ENCODE results near the gene WDR87. TPM values are rescaled to one million over a fixed set of nuclear protein-coding genes. Genes with fewer than 3 reads are reported as not detected.

Gene WDR87
- total RNA-seq, 1 donor from 2014 or later, result not detected

DNA sequence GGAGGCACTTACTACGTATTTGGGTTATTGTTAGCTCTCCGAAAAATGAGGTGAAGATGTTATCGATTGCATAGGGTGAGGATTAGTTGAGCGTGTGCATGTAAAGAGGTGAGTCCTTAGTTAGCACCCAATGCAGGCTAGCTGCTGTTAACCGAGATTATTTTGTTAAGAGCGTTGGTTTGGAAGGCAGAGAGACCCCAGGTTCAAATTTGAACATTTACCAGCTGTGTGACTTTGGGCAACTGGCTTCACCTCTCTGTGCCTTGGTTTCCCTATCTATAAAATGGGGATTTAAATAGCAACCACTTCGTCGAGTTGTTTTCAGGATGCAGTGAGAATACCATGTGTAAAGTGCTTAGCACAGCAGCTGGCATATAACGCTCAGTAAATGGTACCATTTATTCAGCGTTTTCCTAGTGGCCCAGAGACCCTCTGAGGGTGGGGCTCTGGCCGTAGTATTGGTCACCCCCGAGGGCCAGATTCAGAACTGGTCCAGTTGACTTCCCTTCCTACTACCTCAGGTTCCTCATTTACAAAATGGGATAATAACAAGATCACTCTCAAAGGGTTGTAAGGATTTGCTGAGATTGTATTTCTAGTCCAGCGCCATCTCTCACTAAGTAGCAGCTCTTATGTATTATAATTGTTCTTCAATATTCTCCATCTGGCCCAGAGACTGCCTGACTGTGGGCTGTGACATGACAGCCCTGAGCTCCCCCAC lies 1.5 kb upstream of the WDR87 start:
- H3K36me3 ChIP-seq, result no peaks in the 10 kb centered on the region
- peaks cover 16% of the 10 kb centered on the region for H3K4me1 ChIP-seq
- intact Hi-C loops (cut with DNase I), result no loop called here
- H3K27me3 ChIP-seq (ENCODE audit: low read depth), result no peaks in the 10 kb centered on the region
- DNase-seq (no peak), ATAC-seq (no peak)
- peak overlapping the region; percentile 96 for H3K4me3 ChIP-seq
- TF ChIP-seq, protein P1, sequence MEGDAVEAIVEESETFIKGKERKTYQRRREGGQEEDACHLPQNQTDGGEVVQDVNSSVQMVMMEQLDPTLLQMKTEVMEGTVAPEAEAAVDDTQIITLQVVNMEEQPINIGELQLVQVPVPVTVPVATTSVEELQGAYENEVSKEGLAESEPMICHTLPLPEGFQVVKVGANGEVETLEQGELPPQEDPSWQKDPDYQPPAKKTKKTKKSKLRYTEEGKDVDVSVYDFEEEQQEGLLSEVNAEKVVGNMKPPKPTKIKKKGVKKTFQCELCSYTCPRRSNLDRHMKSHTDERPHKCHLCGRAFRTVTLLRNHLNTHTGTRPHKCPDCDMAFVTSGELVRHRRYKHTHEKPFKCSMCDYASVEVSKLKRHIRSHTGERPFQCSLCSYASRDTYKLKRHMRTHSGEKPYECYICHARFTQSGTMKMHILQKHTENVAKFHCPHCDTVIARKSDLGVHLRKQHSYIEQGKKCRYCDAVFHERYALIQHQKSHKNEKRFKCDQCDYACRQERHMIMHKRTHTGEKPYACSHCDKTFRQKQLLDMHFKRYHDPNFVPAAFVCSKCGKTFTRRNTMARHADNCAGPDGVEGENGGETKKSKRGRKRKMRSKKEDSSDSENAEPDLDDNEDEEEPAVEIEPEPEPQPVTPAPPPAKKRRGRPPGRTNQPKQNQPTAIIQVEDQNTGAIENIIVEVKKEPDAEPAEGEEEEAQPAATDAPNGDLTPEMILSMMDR (IDR thresholded peaks at IDR 0.05), result no peak
- H3K27ac ChIP-seq, result peak overlapping the region; percentile 80
- H3K9me3 ChIP-seq, result no peaks in the 10 kb centered on the region

- intact Hi-C loops (cut with DNase I), result no loop called here
Observed at GRCh38 chr19:37906869-37907734, 708 bp upstream of the WDR87 start, which contains the start of gene SIPA1L3. Gene SIPA1L3, plus strand, starts transcription at chr19:37907208. Its CDS starts 174,358 bp downstream, at chr19:38081566.

GRCh38 chr19:37903096-37903495 lies 3.3 kb downstream of the WDR87 start:
- ATAC-seq, result no peak
- no peaks in the 10 kb centered on the region for H3K36me3 ChIP-seq
- H3K27ac ChIP-seq, result peak overlapping the region; percentile 6
- TF ChIP-seq, protein P1 (IDR thresholded peaks at IDR 0.05), result no peak
- peaks cover 12% of the 10 kb centered on the region for H3K4me1 ChIP-seq
- no peaks in the 10 kb centered on the region for H3K9me3 ChIP-seq
- no peak overlapping the region for H3K4me3 ChIP-seq
- intact Hi-C loops (cut with DNase I), result no loop called here
- H3K27me3 ChIP-seq (ENCODE audit: low read depth), result no peaks in the 10 kb centered on the region
- DNase-seq, result no peak

More at GRCh38 chr19:37906869-37907734, 708 bp upstream of the WDR87 start, which contains the start of gene SIPA1L3:
- Histone ChIP-seq H3K27me3 (ENCODE audit: low read depth) (no peaks in the 10 kb centered on the region), H3K27ac (peak within 1 kb of the TSS; percentile 80), H3K4me3 (peak within 1 kb of the TSS; percentile 96), H3K9me3 (no peaks in the 10 kb centered on the region), H3K36me3 (no peaks in the 10 kb centered on the region), H3K4me1 (peaks cover 16% of the 10 kb centered on the region)
- ATAC-seq, result peak; percentile 97 to 99
- DNase-seq, result peak; percentile 98
- TF ChIP-seq, protein P1 (IDR thresholded peaks at IDR 0.05), result no peak

GRCh38 chr19:37902668-37903067 lies 3.7 kb downstream of the WDR87 start:
- Histone ChIP-seq H3K4me1 (peaks cover 8% of the 10 kb centered on the region), H3K9me3 (no peaks in the 10 kb centered on the region), H3K4me3 (no peak overlapping the region), H3K36me3 (no peaks in the 10 kb centered on the region), H3K27ac (peak overlapping the region; percentile 6), H3K27me3 (ENCODE audit: low read depth) (no peaks in the 10 kb centered on the region)
- ATAC-seq, result peak; percentile 45 to 61
- intact Hi-C loops (cut with DNase I), result no loop called here
- TF ChIP-seq, protein P1 (IDR thresholded peaks at IDR 0.05), result peak; percentile 80
- peak; percentile 79 for DNase-seq

DNA sequence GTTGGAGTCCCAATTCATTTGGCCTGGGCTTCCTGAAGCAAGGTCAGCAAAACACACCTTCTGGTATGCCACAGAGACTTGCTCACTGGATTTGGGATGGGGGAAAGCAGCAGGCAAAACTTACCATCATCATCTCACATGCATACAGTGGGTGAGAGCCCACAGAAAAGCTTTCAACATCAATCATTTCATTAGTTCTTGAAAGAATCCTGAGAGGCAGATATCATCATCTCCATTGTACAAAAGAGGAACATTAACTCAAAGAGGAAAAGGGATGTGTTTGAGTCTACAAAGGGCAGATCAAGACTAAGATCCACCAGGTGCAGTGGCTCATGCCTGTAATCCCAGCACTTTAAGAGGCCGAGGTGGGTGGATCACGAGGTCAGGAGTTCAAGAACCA lies 6.4 kb downstream of the WDR87 start:
- Histone ChIP-seq H3K36me3 (no peaks in the 10 kb centered on the region), H3K9me3 (no peaks in the 10 kb centered on the region), H3K4me1 (no peaks in the 10 kb centered on the region), H3K27me3 (ENCODE audit: low read depth) (no peaks in the 10 kb centered on the region), H3K4me3 (no peak overlapping the region), H3K27ac (no peak overlapping the region)
- no peak for DNase-seq
- TF ChIP-seq, protein P1 (IDR thresholded peaks at IDR 0.05), result no peak
- no peak for ATAC-seq
- intact Hi-C loops (cut with DNase I), result no loop called here

Measured in lower lobe of right lung (tissue), 2 donors.